Activated CD8-positive, alpha-beta memory T cell treated with anti-CD3 and anti-CD28 coated beads, Interleukin-2, amount 50 U/mL, for 4 hours (primary cell): ENCODE measurements around the gene NAPA.
A peak's percentile ranks its signal among the peaks of the same experiment; 100 is the strongest.

Experiments
- DNase-seq: peaks from one replicate; pipeline ENCODE4 v3.0.0-alpha.2; 2020

The NAPA gene

DNA sequence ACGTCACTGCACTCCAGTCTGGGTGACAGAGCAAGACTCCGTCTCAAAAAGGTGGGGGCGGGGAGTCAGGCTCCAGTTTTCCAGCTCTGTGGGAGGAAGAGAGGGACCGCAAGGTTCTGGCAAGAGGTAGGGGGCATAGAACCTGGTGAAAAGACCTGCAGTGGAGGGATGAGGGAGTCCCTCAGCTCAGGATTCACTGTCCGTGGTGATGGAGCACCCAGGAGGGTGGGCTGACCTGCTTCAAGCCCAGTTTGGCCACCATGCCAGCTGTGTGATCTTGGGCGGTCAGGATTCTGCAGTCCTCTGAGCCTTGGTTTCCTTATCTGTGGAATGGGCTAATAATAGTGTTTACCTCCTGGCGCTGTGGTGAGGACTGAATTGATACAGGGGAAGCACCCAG, 64.4 kb downstream of the NAPA start:
- DNase-seq = no peak

DNA sequence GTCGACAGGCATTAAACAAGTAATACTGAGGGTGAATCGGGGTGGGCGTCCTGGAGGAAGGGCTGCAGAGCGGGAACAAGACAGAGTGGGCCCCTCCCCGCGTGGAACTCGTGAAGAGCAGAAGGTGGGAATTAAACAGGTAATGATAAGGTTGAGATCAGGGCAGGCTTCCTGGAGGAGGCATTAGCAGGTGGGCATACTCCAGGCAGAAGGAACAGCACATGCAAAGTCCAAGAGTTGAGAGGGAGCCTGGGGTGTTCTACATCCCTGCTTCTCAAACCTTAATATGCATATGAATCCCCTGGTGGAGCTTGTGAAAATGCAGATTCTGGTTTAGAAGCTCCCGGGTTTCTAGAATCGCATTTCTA, 66.5 kb downstream of the NAPA start:
- no peak for DNase-seq

DNA sequence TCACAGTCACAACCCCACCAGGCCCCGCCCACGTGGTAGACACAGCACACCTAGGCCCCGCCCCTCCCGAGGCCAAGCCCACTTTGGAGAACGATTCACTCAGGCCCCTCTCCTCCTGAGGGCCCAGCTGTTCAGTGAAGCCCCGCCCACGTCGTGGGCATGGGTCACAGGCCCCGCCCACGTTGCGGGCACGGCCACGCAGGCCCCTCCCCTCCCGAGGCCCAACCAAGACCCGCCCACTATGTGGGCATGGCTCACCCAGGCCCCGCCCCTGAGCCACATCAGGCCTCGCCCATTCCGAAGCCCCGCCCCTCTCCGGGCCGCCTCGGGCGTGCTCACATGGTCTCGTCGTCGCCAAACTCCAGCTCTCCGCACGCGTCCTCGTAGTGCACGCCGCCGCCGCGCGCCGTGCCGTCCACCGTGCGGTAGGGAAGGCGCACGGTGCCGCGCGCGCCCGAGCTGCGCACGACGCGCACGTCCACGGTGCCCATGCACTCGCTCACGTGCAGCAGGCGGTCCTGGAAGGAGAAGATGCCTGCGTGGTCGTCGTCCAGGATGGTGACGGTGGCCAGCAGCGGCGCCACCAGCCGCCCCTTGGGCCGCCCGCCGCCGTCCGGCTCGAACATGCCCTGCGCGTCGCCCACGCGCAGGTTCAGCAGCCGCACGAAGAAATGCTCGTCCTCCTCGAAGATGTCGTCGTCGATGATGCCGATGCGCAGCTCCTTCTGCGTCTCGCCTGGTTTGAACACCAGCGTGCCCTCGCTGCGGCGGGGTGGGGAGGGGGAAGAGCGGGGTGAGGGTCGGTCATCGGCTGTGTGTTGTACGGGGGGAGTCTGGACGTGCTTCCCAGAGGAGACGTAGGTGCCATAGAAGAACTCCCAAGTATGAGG, 67.1 kb downstream of the NAPA start:
- DNase-seq = peak; percentile 48

DNA sequence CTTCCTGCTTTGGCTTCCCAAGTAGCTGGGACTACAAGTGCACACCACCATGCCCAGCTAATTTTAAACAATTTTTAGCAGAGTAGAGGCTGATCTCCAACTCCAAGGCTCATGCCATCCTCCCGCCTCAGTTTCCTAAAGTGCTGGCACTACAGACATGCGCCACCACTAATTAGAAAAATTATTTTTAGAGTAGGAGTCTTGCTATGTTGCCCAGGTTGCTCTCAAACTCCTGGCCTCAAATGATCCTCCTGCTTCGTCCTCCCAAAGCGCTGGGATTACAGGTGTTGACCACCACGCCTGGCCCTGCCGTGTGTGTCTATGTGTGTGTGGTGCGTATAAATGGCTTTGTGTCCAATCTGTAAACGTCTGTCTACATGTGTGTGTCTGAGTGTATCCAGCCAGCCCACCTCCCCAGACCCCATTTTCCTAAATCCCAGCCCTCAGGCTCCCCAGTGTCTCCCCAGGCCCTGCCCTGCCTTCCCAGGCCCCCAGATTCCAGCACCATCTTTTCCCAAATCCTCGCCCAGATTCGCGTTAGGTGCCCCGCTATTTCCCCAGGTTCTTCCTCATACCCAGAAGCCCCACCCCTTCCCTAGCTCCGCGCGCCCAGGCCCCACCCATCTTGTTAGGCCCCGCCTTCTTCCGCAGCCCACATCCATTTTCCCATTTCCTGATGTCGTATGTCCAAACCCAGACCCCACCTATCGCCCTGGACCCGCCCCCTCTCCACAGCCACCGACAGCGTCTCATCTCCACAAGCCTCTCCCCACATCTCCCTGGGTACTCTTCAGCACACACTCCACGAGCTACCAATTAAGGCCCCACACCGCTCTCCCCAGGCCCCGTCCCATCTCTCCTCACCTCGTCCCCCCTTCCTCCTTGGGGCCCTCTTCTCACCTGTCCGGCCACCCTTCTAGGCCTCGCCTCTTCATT, 68.1 kb downstream of the NAPA start:
- no peak for DNase-seq

DNA sequence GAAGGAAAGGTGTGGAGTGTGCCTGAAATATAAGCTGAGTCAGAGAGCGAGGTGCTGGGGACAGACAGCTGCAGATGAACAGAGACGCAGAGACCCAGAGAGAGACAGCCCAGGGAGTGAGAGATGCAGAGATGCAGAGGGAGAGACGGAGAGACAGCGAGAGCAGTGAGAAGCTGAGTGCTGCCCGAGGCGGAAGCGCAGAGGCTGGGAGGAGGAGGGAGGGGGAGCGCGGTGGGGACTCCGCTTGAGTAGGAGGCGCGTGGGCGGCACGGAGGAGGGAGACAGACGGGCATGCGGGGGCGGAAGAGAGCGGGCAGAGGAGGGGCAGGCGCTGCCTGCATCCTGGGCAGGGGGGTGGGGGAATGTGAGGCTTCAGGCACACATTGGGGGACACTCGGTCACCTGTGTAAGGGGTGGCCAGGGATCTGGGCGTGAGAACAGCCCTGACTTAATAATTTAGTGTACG, 68.9 kb downstream of the NAPA start:
- DNase-seq = peak; percentile 80

DNA sequence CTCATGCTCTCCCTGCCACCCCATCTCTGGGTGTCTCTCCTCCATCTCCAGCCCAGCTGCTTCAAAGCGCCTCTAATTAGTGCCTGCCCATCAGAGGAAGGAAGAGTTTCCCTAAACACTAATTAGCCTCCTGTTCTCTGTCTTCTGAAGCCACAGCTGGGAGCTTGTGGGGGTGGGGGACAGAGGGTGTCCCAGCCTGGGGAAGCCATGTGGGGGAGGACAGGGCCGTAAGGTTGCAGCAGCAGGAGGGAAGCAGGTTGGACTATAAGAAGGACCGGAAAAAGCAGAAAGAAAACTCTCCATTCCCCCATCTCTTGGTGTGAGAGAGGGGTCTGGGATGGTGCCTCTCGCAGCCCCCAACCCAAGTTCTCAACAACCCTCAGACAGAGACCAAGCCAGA, 69.3 kb downstream of the NAPA start:
- DNase-seq = no peak

DNA sequence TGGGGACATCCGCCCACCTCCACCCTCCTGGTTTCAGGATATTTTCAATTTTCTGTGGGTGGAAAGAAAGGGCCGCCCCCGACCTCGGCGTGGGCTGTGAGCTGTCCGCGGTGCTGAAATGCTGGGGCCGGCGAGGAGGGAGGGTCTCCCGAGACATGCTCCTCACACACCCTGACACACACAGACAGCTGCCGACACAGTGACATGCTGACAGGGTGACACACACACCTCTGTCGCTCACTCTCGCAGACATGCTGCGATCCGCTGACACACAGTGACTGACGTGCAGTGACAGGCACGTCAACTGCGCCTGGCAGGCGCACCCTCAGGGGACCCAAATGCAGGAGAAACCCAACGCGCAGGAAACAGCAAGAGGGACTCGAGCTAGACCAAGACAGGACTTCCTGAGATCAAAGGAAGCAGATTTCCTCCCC, 70.5 kb downstream of the NAPA start:
- DNase-seq = peak; percentile 38

DNA sequence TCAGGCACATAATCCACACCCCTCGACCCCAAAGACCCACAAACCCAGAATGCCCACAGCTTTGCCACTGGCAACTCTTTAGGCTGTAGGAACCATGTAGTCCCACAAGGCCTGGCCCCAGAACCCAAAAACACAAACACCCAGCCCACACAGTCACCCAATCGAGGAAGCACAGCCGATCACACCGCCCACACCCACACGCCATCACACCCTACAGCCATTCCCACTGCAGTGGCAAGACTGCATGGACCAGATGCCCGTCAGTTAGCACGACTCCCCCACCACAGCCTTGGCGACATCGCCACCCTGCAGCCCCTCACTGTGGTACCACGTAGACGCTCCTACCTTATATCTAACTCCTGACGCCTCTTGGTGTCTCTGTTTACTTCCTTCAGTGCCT, 71.5 kb downstream of the NAPA start:
- no peak for DNase-seq

DNA sequence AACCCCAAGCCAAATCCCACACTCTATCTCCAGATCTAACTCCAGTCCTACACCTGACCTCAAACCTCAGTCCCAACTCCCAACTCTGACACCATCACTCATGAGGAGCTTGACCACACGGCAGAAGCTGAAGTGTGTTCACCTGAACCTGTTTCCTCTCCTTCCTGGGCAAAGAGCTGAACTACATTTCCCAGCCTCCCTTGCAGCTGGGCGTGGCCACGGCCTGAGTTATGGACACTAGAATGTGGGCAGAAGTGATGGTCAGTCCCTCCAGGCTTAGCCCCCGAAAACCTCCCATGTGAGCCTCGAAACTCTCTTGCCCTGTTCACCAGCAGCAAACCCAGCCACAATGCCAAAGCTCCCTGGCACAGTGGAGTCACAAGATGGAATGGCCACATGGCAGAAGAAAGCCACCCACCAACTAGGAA, 76.1 kb downstream of the NAPA start:
- no peak for DNase-seq
